Measurements from ENCODE around the gene IVD. TPM values are rescaled to one million over a fixed set of nuclear protein-coding genes. Genes with fewer than 3 reads are reported as not detected.
"Not testable (repeated sequence)": the region's sequence is repeated elsewhere in the genome, so short reads cannot be mapped to it uniquely, and the experiment has no call there.

The IVD gene
- total and polyA plus RNA-seq, 3 donors from 2014 or later: 79.1 to 94.7 (median 88.7) TPM

DNA sequence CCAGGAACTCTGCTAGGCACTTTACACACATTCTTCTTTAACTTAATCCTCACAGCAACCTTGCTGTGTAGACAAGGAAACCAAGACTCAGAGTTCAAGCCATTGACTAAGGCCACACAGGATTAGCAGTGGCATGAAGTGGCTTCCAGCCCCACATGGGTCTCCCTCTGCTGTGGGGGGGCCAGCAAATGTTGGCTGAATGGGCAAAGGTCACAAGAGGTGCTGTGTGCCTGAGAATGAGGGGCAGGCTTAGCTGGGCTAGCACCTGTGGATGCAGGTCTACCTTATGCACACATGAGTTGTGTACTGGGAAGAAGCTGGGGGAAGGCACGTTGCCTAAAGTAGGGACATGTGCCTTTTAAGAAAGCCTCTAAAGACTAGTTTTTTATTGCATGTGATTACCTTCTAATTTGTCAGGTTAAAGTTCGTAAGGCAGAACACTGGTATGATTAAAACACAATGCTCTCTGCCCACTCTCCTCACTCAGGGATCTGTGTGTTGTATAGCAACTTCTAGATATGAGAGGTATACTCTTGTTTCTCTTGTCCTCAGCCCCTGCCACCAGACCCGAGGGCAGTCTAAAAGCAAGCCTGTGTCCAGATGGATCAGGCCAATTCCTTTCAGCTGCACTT is 46.0 kb downstream of the IVD start:
- no peak for DNase-seq
- intact Hi-C loops (cut with DNase I; ENCODE audit: low total_unique reads): no loop called here
- H3K9me3 ChIP-seq: no peaks in the 10 kb centered on the region
- H3K4me3 ChIP-seq: no peak overlapping the region
- WGBS, 2 donors: 72 to 77% methylated on average over 3 of the region's 3 CpGs
- no peak overlapping the region for H3K27ac ChIP-seq
- TF ChIP-seq POLR2A (IDR thresholded peaks at IDR 0.05): no peak
- TF ChIP-seq CTCF (IDR thresholded peaks at IDR 0.05): no peak
- no peaks in the 10 kb centered on the region for H3K27me3 ChIP-seq
- H3K4me1 ChIP-seq: peaks cover 19% of the 10 kb centered on the region
- H3K36me3 ChIP-seq (ENCODE audit: low read depth, missing control alignments): no peaks in the 10 kb centered on the region

DNA sequence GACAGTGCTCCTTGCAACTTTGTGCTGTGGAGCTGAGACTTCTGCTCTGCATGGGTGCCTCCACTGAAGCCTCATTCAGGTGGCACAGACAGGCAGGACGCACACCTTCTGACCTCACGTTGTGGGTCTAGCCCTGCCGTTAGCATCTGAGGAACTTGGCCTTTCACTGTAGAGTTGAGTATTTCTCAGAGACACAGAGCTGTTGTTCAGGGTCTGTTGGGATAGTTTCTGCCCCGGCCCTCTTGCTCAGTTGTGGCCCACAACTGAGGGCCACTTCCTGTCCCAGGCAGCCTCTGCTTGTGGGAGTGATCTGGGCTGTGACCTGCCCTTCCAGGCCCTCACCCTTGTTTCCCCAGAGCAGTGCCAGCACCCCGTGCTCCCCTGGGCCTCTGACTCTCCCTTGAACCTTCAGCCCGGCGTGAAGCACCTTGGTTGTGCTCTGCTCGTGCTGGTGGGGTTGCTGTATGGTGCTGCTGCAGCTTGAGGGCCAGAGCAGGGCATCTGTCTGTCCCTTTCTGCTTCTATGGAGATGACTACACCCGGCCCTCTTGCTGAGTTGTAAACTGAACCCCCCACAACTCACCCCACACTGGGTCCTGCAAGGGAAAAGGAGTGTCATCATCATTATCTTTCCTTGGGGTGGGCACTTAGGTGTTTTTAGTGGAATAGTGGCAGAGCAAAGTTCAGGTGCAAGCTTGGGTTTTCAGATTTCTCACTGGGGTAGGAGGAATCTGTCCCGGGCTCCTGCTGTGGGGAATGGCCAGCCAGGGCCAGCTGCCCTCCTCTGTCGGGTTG is 46.9 kb downstream of the IVD start:
- no peak overlapping the region for H3K27ac ChIP-seq
- WGBS, 2 donors: 71 to 73% methylated on average over 10 to 11 of the region's 11 CpGs
- H3K27me3 ChIP-seq: no peaks in the 10 kb centered on the region
- no peak for TF ChIP-seq CTCF (IDR thresholded peaks at IDR 0.05)
- no peak for TF ChIP-seq POLR2A (IDR thresholded peaks at IDR 0.05)
- H3K4me1 ChIP-seq: peaks cover 23% of the 10 kb centered on the region
- no peak for DNase-seq
- H3K9me3 ChIP-seq: no peaks in the 10 kb centered on the region
- H3K36me3 ChIP-seq (ENCODE audit: low read depth, missing control alignments): no peaks in the 10 kb centered on the region
- no peak overlapping the region for H3K4me3 ChIP-seq
- intact Hi-C loops (cut with DNase I; ENCODE audit: low total_unique reads): no loop called here

DNA sequence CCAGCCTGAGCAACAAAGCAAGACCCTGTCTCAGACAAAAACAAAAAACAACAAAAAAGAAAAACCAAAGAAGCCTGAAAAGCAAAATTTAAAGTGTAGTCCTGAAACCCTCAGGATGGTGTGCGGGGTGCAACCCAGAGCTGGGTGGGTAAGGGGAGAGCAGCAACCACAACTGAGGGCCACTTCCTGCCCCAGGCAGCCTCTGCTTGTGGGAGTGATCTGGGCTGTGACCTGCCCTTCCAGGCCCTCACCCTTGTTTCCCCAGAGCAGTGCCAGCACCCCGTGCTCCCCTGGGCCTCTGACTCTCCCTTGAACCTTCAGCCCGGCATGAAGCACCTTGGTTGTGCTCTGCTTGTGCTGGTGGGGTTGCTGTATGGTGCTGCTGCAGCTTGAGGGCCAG is 48.3 kb downstream of the IVD start:
- intact Hi-C loops (cut with DNase I; ENCODE audit: low total_unique reads); H3K4me3 ChIP-seq; DNase-seq; H3K27ac ChIP-seq; H3K36me3 ChIP-seq (ENCODE audit: low read depth, missing control alignments); H3K9me3 ChIP-seq; H3K27me3 ChIP-seq: not testable (repeated sequence)
- H3K4me1 ChIP-seq: peaks cover 23% of the 10 kb centered on the region
- WGBS, 2 donors: 71% methylated on average over 3 of the region's 3 CpGs

GRCh38 chr15:40454904-40455391 is 49.4 kb downstream of the IVD start:
- Histone ChIP-seq H3K4me3 (no peak overlapping the region), H3K9me3 (no peaks in the 10 kb centered on the region), H3K27me3 (no peaks in the 10 kb centered on the region), H3K4me1 (peaks cover 22% of the 10 kb centered on the region), H3K27ac (no peak overlapping the region), H3K36me3 (ENCODE audit: low read depth, missing control alignments) (no peaks in the 10 kb centered on the region)
- WGBS, 2 donors: 55 to 80% methylated on average over 5 to 9 of the region's 9 CpGs
- TF ChIP-seq CTCF (IDR thresholded peaks at IDR 0.05) (no peak), POLR2A (IDR thresholded peaks at IDR 0.05) (no peak)
- no peak for DNase-seq
- intact Hi-C loops (cut with DNase I; ENCODE audit: low total_unique reads): no loop called here

GRCh38 chr15:40456299-40456712 is 50.7 kb downstream of the IVD start:
- TF ChIP-seq CTCF (IDR thresholded peaks at IDR 0.05): no peak
- no peak for TF ChIP-seq POLR2A (IDR thresholded peaks at IDR 0.05)
- intact Hi-C loops (cut with DNase I; ENCODE audit: low total_unique reads): no loop called here
- peak; percentile 67 for DNase-seq
- Histone ChIP-seq H3K4me3 (no peak overlapping the region), H3K27me3 (no peaks in the 10 kb centered on the region), H3K27ac (no peak overlapping the region), H3K4me1 (peaks cover 17% of the 10 kb centered on the region), H3K36me3 (ENCODE audit: low read depth, missing control alignments) (no peaks in the 10 kb centered on the region), H3K9me3 (no peaks in the 10 kb centered on the region)
- WGBS, 2 donors: 31 to 54% methylated on average over 6 to 7 of the region's 7 CpGs
